ENCODE data around the gene ADAMTS12. TPM values are rescaled to one million over a fixed set of nuclear protein-coding genes. Genes with fewer than 3 reads are reported as not detected.

Gene ADAMTS12
- total RNA-seq, 1 experiment from 2014 or later, result 0.15 TPM

- CTCF ChIA-PET, result no interaction called here
- in situ Hi-C loops (cut with HindIII; ENCODE audit: low pct_unique_long_range_greater_than_20kb, low sequenced_read_pairs) (no loop called here), intact Hi-C loops (cut with micrococcal nuclease; ENCODE audit: unreplicated experiment) (loop anchor here (10.0 kb wide), 1 partner anchor 461 kb away; the partner anchor contains the start of gene RXFP3)
- no peaks in the 10 kb centered on the region for H3K4me1 ChIP-seq (ENCODE audit: control insufficient read depth, insufficient read depth, low read length)
- DNase-seq (ENCODE audit: low read depth, low spot score) (no peak), ATAC-seq (no peak)
- no peak overlapping the region for H3K27ac ChIP-seq (ENCODE audit: low read length)
- TF ChIP-seq TCF7L2 (IDR thresholded peaks at IDR 0.05; ENCODE audit: low read depth, low read length) (no peak), SIN3A (IDR thresholded peaks at IDR 0.05; ENCODE audit: borderline replicate concordance, insufficient read depth, low read depth, low read length) (no peak), POLR2AphosphoS5 (IDR thresholded peaks at IDR 0.05; ENCODE audit: low read depth, low read length) (no peak)
- TF ChIP-seq, protein P1, sequence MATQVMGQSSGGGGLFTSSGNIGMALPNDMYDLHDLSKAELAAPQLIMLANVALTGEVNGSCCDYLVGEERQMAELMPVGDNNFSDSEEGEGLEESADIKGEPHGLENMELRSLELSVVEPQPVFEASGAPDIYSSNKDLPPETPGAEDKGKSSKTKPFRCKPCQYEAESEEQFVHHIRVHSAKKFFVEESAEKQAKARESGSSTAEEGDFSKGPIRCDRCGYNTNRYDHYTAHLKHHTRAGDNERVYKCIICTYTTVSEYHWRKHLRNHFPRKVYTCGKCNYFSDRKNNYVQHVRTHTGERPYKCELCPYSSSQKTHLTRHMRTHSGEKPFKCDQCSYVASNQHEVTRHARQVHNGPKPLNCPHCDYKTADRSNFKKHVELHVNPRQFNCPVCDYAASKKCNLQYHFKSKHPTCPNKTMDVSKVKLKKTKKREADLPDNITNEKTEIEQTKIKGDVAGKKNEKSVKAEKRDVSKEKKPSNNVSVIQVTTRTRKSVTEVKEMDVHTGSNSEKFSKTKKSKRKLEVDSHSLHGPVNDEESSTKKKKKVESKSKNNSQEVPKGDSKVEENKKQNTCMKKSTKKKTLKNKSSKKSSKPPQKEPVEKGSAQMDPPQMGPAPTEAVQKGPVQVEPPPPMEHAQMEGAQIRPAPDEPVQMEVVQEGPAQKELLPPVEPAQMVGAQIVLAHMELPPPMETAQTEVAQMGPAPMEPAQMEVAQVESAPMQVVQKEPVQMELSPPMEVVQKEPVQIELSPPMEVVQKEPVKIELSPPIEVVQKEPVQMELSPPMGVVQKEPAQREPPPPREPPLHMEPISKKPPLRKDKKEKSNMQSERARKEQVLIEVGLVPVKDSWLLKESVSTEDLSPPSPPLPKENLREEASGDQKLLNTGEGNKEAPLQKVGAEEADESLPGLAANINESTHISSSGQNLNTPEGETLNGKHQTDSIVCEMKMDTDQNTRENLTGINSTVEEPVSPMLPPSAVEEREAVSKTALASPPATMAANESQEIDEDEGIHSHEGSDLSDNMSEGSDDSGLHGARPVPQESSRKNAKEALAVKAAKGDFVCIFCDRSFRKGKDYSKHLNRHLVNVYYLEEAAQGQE (IDR thresholded peaks at IDR 0.05; ENCODE audit: insufficient read depth in 1 of 2, low read depth in 2 of 2, low read length in 1 of 2), result no peak
- TF ChIP-seq, protein P2, sequence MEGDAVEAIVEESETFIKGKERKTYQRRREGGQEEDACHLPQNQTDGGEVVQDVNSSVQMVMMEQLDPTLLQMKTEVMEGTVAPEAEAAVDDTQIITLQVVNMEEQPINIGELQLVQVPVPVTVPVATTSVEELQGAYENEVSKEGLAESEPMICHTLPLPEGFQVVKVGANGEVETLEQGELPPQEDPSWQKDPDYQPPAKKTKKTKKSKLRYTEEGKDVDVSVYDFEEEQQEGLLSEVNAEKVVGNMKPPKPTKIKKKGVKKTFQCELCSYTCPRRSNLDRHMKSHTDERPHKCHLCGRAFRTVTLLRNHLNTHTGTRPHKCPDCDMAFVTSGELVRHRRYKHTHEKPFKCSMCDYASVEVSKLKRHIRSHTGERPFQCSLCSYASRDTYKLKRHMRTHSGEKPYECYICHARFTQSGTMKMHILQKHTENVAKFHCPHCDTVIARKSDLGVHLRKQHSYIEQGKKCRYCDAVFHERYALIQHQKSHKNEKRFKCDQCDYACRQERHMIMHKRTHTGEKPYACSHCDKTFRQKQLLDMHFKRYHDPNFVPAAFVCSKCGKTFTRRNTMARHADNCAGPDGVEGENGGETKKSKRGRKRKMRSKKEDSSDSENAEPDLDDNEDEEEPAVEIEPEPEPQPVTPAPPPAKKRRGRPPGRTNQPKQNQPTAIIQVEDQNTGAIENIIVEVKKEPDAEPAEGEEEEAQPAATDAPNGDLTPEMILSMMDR (IDR thresholded peaks at IDR 0.05), result no peak
- POLR2A ChIA-PET, result no interaction called here
- H3K4me3 ChIP-seq (ENCODE audit: low read depth in 2 of 2, low read length in 2 of 2), result no peak overlapping the region
- H3K36me3 ChIP-seq (ENCODE audit: control insufficient read depth, insufficient read depth, low read length), result peaks cover 17% of the 10 kb centered on the region
- BruUV-seq (replicated peaks), result no TSS peak
- H3K27me3 ChIP-seq (ENCODE audit: control insufficient read depth, insufficient read depth, low read length), result no peaks in the 10 kb centered on the region
- H3K9me3 ChIP-seq (ENCODE audit: control insufficient read depth, insufficient read depth, low read depth, low read length), result no peaks in the 10 kb centered on the region
These were observed 417.8 kb downstream of the ADAMTS12 start for GRCh38 chr5:33474004-33474403.

Other genes with a start within 250 kb of the ADAMTS12 start
- gene RXFP3, start 44.4 kb upstream of the ADAMTS12 start, total RNA-seq (2021; ENCODE audit: unreplicated experiment), result not detected
- not detected for gene SLC45A2, start 92.7 kb upstream of the ADAMTS12 start, total RNA-seq (2021; ENCODE audit: unreplicated experiment)
- 20.6 TPM for gene AMACR, start 116.1 kb upstream of the ADAMTS12 start, total RNA-seq (2021; ENCODE audit: unreplicated experiment)
- 2.1 TPM for gene C1QTNF3, start 151.2 kb upstream of the ADAMTS12 start, total RNA-seq (2021; ENCODE audit: unreplicated experiment)